NCI-H1694 (cell line): ENCODE results near the gene CSAD.
"Not testable (repeated sequence)": the region's sequence is repeated elsewhere in the genome, so short reads cannot be mapped to it uniquely, and the experiment has no call there.

Experiments
- DNase-seq: peaks from one replicate; lab custom pipeline; 2025; lab: John Stamatoyannopoulos, UW

CSAD gene

DNA sequence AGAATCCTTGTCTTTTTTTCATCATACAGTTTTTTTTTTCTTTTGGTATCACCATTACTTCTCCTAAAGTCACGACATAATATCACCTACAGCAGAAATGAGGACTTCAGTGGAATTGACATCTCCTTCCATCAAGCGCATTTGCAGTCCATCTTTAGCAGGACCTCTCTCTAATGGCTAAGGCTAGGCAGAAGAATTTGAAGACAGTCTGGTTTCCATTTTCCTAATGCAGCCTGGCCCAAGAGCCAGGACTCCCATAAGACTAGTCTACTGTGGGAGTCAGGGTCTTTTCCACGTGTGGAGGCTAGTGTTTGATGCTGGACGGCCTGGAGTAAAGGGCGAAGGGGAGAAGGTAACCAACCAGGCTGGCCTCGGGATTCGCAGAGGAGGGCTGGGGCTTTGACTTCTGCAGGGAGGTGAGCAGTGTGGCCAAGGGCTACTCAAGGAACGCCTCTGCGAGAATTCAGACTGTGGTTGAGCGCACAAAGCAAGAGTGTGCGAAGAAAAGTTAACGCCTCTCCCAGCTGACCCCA is 972 bp downstream of the CSAD start:
- DNase-seq = no peak

DNA sequence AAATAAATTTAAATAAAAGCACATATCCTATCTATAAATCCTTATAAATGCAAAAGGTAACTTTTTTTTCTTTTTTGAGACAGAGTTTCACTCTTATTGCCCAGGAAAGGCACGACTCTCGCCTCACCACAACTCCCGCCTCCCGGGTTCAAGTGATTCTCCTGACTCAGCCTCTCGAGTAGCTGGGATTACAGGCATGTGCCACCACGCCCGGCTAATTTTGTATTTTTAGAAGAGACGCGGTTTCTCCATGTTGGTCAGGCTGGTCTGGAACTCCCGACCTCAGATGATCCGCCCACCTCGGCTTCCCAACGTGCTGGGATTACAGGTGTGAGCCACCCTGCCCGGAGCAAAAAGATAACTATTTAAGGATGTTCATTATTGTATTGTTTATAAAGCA is 1.9 kb downstream of the CSAD start:
- DNase-seq = not testable (repeated sequence)

DNA sequence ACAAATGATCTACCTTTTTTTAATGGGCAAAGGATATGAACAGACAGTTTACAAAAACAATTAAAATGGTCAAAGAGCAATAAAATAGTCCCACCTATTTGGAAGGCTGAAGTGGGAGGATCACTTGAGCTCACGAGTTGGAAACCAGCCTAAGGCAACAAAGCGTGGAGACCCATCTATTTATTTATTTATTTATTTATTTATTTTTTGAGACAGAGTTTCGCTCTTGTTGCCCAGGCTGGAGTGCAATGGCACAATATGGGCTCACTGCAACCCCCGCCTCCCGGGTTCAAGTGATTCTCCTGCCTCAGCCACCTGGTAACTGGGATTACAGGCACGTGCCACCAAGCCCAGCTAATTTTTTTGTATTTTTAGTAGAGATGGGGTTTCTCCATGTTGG is 3.3 kb downstream of the CSAD start:
- DNase-seq = not testable (repeated sequence)

DNA sequence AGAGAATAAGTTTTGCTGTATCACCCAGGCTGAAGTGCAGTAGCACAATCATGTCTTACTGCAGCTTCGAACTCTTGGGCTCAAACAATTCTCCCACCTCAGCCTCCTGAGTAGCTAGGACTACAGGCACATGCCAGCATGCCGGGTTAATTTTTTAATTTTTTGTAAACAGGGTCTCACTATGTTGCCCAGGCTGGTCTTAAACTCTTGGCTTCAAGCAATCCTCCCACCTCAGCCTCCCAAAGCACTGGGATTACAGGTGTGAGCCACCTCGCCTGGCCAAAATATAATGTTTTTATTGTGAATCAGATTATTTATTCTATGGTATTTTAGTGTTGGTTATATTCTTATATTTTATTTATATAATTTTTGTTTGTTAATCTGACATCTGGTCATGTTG is 4.0 kb downstream of the CSAD start:
- no peak for DNase-seq

DNA sequence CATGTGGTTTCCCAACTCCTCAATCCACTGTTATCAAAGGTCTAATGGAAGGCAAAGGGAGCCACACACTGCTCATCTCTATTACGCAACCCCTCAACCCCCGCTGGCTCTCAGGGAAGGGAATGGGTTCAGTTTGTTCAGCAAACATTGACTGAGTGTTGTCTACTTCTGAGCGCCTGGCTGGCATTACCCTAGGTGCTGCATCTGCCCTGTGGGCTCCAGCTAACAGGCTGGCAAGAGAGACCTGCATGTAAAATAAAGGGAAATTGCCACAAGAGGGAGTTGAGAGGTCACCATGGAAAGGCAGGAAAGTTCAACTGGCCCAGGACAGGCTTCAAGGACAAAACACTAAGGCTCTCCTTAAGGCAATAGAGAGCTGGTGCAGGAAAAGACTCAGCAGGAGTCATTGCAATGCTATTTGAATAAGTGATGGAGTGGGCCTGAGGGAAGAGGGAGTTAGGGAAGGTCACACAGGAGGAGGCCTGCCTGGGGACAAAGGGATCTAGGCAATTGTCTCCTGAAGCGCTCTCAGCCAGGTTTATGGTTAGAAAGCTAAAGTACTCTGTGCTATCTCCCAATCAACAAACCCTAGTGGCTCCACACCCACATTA is 5.7 kb downstream of the CSAD start:
- no peak for DNase-seq

DNA sequence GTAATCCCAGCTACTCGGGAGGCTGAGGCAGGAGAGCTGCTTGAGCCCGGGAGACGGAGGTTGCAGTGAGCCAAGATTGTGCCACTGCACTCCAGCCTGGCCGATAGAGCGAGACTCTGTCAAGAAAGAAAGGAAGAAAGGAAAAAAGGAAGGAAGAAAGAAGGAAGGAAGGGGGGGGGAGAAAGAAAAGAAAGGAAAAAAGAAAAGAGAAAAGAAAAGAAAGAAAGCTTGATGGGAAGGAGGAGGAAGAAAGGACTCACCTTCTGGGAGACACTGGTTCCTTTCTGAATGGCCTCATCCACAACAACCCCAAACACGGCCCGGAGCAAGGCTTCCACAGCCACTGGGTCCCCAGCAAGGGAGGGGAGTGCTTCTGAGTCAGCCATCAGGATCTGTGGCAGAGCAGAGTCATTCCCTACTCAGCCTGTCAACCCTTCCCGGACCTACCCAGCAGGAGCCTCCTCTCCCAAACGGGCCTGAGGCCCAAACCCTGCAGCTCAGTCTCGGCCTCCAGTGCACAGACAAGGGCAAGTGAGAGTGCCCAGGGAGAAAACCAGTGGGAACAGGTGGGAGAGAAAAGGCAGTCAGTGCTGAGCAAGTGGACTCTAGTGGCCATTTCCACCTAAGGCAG is 7.5 kb downstream of the CSAD start:
- no peak for DNase-seq

DNA sequence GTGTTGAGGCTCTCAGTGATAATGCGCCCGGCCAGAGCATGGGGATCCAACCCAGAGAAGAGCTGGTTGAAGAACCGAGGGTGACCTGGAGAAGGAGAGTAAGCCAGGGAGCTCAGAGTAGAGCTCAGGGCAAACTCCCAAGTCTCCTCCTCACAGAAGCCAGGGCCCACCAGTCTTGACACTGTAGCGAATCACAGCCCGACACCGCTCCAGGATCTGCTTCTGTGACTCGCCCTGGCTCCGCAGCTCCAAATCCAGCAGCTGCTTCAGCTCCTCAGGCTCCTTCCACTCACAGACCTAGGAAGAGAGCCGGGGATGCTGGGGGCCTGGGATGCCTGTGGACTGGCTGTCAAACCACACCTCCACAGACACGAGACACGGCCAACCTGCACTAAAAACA is 8.4 kb downstream of the CSAD start:
- no peak for DNase-seq

DNA sequence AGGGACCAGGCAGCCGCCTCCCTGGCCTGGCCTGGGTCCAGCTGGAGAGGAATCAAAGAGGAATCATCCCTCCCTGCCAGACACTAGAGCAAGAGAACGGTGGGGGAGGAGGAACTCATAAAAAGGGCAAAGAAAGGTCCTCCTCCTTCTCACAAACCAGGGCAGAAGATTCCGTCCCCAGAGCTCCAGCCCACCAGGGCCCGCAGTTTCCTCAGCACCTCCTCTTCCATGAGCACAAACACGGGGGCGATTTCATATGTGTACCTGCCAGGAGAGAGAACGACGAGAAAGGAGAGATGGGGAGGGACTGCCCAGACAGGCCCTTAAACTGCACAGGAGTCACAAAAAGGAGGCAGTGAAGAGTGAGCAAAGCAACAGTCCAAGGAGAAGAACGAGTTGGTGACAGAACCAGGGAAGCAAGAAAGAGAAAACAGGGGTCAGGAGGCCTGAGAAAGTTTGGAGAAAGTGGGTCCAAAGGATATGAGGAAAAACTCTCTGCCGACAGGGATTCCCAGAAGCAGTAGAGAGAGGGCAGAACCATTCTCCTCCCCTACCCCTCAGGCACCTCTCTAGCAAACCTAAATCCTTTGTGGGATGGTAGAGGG is 8.9 kb downstream of the CSAD start:
- no peak for DNase-seq

DNA sequence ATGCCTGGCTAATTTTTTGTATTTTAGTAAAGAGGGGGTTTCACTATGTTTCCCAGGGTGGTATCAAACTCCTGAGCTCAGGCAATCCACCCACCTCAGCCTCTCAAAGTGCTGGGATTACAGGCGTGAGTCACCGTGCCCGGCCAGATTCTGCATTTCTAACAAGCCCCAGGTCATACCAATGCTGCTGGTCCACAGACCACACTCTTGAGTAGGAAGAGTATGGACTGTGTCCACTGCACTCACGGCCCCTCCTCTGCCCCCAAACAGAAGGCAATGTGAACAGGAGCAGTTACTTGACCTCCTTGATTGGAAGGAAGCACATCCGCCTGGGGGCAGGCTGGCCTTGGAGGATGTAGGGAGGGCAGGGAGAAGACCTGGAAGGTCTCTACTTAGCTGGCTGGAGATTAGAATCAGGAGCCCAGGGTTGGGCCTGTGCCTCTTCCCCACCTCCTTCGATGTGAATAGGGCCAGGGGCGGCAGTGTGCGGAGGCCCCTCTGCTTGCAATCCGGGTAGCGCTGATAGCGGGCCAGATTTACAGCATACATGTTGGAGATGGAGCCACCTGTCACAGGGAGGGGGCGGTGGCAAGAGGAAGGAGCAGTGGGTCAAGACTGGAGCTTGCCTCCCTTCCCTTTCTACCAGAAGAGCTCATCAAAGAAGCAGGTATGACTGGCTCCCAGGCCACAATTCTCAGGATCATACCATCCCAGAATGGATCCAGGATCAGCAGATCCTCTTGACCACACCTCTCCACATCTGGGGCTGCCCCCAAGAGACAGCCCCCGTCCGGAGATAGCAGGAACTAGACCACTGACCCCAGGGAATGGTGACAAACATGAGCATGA is 9.6 kb downstream of the CSAD start:
- DNase-seq = no peak

DNA sequence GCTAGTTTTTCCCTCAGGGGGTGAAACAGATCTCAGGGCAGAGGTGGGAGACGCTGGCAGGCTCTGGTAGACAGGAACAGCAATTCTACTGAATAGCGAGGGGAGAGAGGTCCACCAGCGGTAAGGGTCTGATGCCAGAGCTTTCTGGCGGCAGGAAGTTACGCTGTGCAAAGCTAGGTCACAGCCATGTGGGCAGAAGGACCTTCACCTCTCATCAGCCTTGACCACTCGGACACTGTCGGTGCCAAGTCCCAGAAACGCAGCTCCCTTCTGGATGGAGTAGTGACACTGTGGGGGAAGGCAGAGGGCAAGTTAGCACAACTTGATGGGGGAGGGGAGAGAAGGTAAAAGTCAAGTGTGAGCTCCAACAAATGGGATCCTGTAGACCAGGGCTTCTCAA is 10.5 kb downstream of the CSAD start:
- DNase-seq = no peak

DNA sequence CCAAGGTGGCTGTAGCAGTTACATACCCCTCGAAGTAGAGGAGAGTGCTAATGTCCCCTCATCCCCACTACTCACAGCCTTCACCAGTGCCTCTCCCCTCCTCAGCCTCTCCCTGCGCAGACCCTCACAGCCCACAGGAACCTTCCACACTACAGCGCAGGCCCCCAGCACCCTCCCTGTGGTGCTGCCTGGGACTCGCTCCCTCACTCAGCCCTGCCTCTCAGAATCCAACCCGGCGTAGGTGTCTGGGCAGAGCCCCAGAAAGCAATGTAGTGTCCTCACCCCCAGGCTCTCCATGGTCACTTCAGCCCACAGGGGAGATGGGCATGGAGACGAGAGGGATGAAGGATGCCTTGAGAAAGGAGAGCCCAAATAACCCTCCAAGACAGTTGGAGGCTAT is 11.1 kb downstream of the CSAD start:
- DNase-seq = no peak

DNA sequence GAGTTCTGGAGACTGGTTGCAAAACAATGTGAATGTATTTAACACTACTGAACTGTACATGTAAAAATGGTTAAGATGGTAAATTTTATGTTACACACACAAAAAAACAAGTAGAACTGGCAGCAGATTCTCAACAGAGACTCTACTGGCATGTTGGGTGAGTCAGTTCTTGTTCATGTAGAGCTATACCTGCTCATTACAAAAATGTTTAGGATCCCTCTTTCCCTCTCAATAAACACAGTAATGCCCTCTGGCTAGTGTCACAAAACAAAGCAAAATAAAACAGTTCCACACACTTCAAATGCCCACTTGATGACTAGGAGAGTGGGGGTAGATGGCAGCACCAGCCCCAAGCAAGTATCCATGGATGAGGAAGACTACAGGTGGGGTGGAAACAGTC is 13.9 kb downstream of the CSAD start:
- no peak for DNase-seq

DNA sequence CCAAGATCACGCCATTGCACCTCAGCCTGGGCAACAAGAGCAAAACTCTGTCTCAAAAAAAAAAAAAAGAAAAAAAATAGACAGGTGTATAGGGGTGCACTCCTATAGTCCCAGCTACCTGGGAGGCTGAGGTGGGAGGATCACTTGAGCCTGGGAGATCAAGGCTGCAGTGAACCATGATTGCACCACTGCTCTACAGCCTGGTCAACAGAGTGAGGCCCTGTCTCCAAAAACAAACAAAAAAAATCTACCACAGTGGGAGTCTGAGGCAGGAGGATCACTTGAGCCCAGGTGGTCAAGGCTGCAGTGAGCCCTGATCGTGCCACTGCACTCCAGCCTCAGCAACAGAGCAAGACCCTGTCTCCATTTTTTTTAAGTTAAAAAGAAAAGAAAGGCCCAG is 17.7 kb downstream of the CSAD start:
- not testable (repeated sequence) for DNase-seq

DNA sequence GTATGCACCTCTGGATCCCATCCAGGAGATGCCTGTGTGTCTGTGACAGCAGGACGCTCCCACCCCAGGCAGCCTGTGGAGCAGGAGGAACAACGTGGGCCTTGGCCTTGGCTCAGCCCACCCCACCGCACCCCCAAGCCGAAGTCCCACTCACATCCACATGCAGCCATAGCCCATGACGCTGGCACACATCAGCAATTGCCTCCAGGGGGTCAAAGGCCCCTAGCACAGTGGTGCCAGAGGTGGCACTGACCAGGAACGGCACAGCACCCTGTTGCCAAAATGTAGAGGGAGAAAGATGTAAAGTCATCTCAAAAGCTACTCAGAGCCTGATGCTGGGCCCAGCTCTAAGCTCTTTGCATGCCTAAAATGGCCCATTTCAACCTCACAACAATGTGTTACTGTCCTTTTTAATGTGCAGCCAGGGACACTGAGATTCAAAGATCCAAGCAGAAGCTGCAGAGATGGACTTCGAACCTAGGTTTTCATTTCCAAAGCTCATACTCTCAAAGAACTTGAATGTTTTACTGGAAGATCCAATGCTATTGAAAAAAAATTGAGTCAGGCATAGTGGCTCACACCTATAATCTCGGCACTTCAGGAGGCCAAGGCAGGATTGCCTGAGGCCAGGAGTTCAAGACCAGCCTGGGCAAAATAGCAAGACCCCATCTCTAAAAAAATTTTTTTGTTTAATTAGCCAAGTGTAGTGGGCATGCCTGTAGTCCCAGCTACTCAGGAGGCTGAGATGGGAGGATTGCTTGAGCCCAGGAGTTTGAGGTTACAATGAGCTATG is 19.4 kb downstream of the CSAD start:
- no peak for DNase-seq

DNA sequence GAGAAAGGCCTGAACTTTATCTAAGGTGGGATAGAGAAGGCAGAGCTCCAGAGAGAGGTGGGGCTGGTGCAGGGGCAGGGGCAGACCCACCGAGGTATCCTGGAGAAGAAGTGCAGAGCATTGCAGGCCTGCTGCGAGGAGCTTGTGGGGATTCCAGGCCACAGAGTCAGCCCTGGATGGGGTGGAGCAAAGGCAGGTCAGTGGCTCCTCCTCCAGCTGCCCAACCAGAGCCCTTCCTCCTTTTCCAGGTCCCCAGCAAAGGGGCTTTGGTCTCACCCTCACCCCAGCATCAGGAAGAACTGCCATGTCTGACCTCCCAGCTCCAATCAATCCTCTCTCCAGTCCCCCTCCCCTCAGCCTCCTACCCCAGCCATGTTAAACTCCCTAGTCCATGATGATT is 20.1 kb downstream of the CSAD start:
- no peak for DNase-seq

DNA sequence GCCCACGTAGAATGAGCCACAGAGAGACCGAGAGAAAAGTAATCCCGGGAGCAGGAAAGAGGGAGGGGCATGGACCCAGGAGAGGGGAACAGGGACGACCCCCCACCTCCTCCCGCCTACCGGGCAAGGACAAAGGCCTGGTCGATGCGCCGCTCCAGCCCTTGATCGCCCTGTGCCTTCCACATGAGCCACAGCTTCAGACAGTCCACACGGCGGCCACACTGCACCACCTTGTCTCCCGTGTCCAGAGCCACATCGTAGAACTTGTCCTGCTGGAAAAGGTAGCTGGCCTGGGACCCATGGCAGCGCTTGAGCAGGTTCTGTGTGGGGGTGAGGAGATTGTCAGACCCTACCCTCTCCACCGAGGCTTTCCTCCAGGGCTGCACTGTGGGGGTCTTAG is 20.7 kb downstream of the CSAD start:
- no peak for DNase-seq

DNA sequence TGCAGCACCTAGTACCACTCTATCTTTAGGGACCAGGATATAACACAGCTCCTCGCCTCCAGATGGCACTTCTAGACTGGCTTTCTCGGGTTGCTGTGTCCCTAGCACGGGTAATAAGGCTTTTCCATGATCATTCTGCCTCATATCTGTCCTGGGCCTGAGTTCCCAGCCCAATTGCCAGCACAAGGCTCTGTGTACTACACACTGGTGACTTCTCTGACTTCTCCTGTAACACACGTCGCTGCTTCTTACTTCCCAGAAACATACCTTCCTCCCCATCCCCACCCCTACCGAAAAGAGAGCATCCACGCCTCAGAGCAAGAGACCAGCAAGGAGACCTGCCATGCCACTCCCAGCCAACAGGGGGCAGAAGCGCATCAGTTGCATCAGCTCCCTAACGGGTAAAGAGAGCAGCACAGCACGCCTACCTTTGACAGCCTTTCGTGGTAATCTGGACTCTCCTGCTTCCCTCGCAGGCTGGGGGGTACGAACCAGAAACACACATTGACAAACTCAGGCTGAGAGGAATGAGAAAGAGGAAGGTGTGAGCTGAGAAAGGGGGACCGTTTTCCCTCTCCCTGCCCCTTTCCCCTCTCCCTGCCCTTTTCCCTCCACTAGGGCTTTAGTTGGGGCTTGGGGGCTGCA is 21.4 kb downstream of the CSAD start:
- peak; percentile 73 for DNase-seq

DNA sequence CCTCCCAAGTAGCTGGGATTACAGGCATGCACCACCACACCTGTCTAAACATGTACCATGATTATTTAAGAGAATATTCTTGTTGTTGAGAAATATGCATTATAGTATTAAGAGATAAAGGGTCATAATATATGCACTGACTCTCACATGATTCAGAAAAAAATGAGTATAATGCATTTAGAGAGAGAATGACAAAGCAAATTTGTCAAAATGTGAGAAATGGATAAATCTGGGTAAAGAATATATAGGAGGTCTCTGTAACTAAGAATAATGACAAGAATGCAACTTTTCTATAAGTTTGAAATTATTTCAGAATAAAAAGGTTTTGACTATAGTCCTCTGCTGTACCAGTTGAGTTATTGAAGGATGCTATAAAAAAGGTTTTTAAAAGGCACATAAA is 28.3 kb downstream of the CSAD start:
- DNase-seq = no peak

DNA sequence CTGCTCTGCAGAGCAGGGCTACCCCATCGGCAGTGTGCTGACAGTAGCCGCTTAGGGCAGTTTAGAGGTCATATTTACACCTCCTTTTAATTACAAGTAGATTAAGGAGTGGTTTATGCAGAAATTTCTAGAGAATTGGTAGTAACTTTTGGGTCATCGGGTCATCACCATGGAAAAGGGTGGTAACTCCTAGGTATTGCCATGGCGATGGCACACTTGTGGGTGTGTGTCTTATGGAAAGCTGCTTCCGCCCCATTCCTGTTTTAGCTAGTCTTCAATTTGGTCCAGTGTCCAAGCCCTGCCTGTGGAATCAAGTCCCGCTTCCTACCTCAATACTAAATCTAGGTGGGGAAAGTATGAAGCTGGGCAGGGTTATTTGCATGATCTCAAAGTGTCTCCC is 29.7 kb downstream of the CSAD start:
- no peak for DNase-seq

DNA sequence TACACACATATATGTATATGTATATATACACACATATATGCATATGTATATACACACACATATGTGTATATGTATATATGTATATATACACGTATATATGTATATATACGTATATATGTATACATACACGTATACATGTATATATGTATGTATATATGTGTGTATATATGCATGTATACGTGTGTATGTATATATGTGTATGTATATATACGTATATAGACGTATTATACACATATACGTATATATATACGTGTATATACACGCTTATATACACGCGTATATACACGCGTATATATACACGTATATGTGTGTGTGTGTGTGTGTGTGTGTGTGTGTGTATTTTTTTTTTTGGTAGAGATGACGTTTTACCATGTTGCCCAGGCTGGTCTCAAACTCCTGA is 33.1 kb downstream of the CSAD start:
- no peak for DNase-seq

DNA sequence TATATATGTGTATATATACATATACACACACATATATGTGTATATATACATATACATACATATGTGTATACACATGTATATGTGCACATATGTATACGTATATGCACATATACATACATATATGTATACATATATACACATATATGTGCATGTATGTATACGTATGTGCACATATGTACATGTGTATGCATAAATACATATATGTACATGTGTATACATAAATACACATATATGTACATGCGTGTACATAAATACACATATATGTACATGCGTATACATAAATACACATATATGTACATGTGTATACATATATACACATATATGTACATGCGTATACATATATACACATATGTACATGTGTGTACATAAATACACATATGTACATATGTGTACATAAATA is 33.5 kb downstream of the CSAD start:
- DNase-seq = no peak
